ENCODE data around the gene IDH1. TPM values are rescaled to one million over a fixed set of nuclear protein-coding genes. Genes with fewer than 3 reads are reported as not detected.

Gene IDH1
- total and polyA plus RNA-seq, 2 of the 13 experiments (the other 11 are each of a cell fraction or from before 2014, with no cell fraction given), result 312 to 1,077 TPM

DNA sequence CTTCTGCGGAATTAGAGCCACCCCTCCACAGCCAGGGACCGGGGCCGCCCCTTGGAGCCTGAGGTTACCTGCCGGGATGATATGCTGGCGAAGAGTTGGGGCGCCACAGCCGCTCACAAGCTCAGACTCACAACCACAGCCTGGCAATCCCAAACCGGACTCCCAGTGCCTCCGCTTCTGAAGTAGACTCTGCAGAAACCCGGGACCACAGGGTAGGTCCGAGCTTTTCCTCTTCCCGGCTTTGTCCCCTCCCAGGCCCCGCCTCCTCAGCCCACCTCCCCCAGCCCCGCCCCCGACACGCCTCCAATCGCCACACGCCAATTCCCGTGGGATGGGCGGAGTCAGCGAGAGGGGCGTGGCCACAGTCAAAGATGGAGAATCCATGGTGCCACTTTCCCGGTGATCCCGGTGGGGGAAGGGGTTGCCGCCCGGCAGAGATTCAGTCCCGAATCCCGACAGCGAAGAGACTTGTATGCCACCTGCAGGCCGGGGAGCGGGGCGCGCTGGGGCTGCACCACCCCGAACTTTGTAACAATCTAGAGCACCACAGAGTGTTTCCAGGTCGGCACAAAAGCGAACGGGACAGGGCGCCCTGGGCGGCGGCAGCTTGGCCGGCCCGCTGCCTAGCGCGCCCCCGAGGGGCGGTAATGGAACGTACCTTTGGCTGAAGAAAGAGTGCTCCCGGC is at the start of gene IDH1 (continued):
- no peak for TF ChIP-seq ZNF253 (CRISPR knock-in tag; IDR thresholded peaks at IDR 0.05; ENCODE audit: borderline replicate concordance)
- TF ChIP-seq NPAS2 (CRISPR knock-in tag; IDR thresholded peaks at IDR 0.05; ENCODE audit: borderline replicate concordance), result no peak
- peak; percentile 77 for TF ChIP-seq ZNF274 (CRISPR knock-in tag; IDR thresholded peaks at IDR 0.05)
- peak; percentile 77; the same call in 1 of the 2 replicates for TF ChIP-seq ZNF264 (CRISPR knock-in tag; IDR thresholded peaks at IDR 0.05)
- TF ChIP-seq KMT2A (CRISPR knock-in tag; IDR thresholded peaks at IDR 0.05), result peak; percentile 61; the same call in 1 of the 2 replicates
- TF ChIP-seq NKX3-1 (CRISPR knock-in tag; IDR thresholded peaks at IDR 0.05), result peak; percentile 81
- no peak for TF ChIP-seq ZNF709 (CRISPR knock-in tag; IDR thresholded peaks at IDR 0.05)
- TF ChIP-seq THAP11 (CRISPR knock-in tag; IDR thresholded peaks at IDR 0.05), result peak; percentile 75
- TF ChIP-seq CAMTA2 (CRISPR knock-in tag; IDR thresholded peaks at IDR 0.05; ENCODE audit: borderline replicate concordance), result no peak
- TF ChIP-seq HOXA7 (CRISPR knock-in tag; IDR thresholded peaks at IDR 0.05), result no peak
- peak; percentile 74 for TF ChIP-seq HDAC2 (CRISPR knock-in tag; IDR thresholded peaks at IDR 0.05)
- no peak for TF ChIP-seq ZNF672 (CRISPR knock-in tag; IDR thresholded peaks at IDR 0.05)
- TF ChIP-seq, protein P1, sequence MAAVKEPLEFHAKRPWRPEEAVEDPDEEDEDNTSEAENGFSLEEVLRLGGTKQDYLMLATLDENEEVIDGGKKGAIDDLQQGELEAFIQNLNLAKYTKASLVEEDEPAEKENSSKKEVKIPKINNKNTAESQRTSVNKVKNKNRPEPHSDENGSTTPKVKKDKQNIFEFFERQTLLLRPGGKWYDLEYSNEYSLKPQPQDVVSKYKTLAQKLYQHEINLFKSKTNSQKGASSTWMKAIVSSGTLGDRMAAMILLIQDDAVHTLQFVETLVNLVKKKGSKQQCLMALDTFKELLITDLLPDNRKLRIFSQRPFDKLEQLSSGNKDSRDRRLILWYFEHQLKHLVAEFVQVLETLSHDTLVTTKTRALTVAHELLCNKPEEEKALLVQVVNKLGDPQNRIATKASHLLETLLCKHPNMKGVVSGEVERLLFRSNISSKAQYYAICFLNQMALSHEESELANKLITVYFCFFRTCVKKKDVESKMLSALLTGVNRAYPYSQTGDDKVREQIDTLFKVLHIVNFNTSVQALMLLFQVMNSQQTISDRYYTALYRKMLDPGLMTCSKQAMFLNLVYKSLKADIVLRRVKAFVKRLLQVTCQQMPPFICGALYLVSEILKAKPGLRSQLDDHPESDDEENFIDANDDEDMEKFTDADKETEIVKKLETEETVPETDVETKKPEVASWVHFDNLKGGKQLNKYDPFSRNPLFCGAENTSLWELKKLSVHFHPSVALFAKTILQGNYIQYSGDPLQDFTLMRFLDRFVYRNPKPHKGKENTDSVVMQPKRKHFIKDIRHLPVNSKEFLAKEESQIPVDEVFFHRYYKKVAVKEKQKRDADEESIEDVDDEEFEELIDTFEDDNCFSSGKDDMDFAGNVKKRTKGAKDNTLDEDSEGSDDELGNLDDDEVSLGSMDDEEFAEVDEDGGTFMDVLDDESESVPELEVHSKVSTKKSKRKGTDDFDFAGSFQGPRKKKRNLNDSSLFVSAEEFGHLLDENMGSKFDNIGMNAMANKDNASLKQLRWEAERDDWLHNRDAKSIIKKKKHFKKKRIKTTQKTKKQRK (IDR thresholded peaks at IDR 0.05; ENCODE audit: low read length), result no peak
- TF ChIP-seq, protein P2, sequence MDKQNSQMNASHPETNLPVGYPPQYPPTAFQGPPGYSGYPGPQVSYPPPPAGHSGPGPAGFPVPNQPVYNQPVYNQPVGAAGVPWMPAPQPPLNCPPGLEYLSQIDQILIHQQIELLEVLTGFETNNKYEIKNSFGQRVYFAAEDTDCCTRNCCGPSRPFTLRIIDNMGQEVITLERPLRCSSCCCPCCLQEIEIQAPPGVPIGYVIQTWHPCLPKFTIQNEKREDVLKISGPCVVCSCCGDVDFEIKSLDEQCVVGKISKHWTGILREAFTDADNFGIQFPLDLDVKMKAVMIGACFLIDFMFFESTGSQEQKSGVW (CRISPR knock-in tag; IDR thresholded peaks at IDR 0.05; ENCODE audit: borderline replicate concordance), result no peak
- no peak for TF ChIP-seq ZNF678 (CRISPR knock-in tag; IDR thresholded peaks at IDR 0.05)
- peak; percentile 72; the same call in 1 of the 2 replicates for TF ChIP-seq ZNF644 (CRISPR knock-in tag; IDR thresholded peaks at IDR 0.05; ENCODE audit: low read depth)
- TF ChIP-seq ZNF446 (CRISPR knock-in tag; IDR thresholded peaks at IDR 0.05), result 0 out of 2 replicates have a peak, but pooled peaks have one; percentile 1
- no peak for TF ChIP-seq TBP (CRISPR knock-in tag; IDR thresholded peaks at IDR 0.05)
- no peak; the same call in 1 of the 2 replicates for TF ChIP-seq ZKSCAN8 (CRISPR knock-in tag; IDR thresholded peaks at IDR 0.05; ENCODE audit: borderline replicate concordance)
- no peak for TF ChIP-seq ZNF343 (CRISPR knock-in tag; IDR thresholded peaks at IDR 0.05)
- no peak for TF ChIP-seq HNRNPUL1 (IDR thresholded peaks at IDR 0.05; ENCODE audit: low read depth, low read length)
- TF ChIP-seq ARNTL (CRISPR knock-in tag; IDR thresholded peaks at IDR 0.05), result no peak; the same call in 1 of the 2 replicates
- peak; percentile 94; the same call in 1 of the 2 replicates for TF ChIP-seq NRL (CRISPR knock-in tag; IDR thresholded peaks at IDR 0.05; ENCODE audit: borderline replicate concordance)
- TF ChIP-seq PAF1 (CRISPR knock-in tag; IDR thresholded peaks at IDR 0.05), result no peak
- TF ChIP-seq ATAD3A (CRISPR knock-in tag; IDR thresholded peaks at IDR 0.05), result no peak
- TF ChIP-seq STAG1 (CRISPR knock-in tag; IDR thresholded peaks at IDR 0.05), result peak; percentile 69
- TF ChIP-seq ZNF670 (CRISPR knock-in tag; IDR thresholded peaks at IDR 0.05; ENCODE audit: borderline replicate concordance), result no peak; the same call in 1 of the 2 replicates
- TF ChIP-seq ELF1 (CRISPR knock-in tag; IDR thresholded peaks at IDR 0.05), result peak; percentile 46
